Ovary (tissue), 3 donors: Measurements from ENCODE around the gene SIGLEC6.

ENCODE experiments used
- EP300 ChIP-seq: sonication (generic); formaldehyde crosslinking; IDR thresholded peaks from one replicate; pipeline ENCODE4 v1.6.1; 2017; ENCODE audit warnings: antibody characterized with exemption
- POLR2A ChIP-seq: fragments of 450-650 bp; IDR thresholded peaks from one replicate; pipeline ENCODE4 v1.6.1; 2017; ENCODE audit warnings: antibody characterized with exemption, mild to moderate bottlenecking, moderate library complexity
- TF ChIP-seq, protein P1 (sequence below), 3 donors: fragments of 450-650 bp in 2 of 3; fragments of 200-600 bp in 1 of 3; IDR thresholded peaks; one replicate each; pipeline versions ENCODE4 v1.5.1 to v1.8.0; 2016 to 2022; ENCODE audit warnings: antibody characterized with exemption in 3 of 3, mild to moderate bottlenecking in 1 of 3
- donor health status: DM: no; HTN: no; CAD: no.

DNA sequence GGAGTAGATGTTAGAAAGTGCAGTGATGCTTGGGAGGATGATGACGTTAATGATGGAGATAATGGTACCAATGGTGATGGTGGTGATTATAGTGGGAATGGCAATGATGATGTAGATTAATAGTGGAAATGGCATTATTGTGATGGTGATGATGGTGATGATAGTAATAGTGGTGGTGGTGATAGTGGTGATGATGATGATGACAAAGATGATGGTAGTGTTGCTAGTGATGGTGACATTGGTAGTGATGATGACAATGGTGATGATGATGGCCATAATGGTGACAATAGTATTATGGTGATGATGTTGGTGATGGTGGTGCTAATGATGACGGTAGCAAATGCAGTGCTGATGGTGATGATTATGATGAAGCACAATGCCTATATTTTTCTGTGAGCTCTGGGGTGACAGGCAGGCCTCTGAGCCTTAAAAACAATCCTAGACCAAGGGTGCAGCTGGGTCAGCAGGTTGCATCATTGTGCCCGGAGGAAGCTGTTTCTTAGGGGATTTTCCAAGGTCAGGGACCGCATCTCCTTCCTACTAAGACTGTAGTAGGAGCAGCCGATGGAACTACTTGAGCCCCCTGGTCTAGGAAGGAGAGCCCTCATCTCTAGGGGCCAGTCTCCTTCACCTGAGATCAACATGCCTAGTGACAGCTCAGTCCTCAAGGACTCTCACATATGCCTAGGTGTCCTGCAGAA, 45.4 kb downstream of the SIGLEC6 start:
- TF ChIP-seq, protein P1, sequence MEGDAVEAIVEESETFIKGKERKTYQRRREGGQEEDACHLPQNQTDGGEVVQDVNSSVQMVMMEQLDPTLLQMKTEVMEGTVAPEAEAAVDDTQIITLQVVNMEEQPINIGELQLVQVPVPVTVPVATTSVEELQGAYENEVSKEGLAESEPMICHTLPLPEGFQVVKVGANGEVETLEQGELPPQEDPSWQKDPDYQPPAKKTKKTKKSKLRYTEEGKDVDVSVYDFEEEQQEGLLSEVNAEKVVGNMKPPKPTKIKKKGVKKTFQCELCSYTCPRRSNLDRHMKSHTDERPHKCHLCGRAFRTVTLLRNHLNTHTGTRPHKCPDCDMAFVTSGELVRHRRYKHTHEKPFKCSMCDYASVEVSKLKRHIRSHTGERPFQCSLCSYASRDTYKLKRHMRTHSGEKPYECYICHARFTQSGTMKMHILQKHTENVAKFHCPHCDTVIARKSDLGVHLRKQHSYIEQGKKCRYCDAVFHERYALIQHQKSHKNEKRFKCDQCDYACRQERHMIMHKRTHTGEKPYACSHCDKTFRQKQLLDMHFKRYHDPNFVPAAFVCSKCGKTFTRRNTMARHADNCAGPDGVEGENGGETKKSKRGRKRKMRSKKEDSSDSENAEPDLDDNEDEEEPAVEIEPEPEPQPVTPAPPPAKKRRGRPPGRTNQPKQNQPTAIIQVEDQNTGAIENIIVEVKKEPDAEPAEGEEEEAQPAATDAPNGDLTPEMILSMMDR (IDR thresholded peaks at IDR 0.05) = no peak
- TF ChIP-seq POLR2A (no peak), EP300 (no peak)
